ENCODE measurements around the gene FPR3.

DNA sequence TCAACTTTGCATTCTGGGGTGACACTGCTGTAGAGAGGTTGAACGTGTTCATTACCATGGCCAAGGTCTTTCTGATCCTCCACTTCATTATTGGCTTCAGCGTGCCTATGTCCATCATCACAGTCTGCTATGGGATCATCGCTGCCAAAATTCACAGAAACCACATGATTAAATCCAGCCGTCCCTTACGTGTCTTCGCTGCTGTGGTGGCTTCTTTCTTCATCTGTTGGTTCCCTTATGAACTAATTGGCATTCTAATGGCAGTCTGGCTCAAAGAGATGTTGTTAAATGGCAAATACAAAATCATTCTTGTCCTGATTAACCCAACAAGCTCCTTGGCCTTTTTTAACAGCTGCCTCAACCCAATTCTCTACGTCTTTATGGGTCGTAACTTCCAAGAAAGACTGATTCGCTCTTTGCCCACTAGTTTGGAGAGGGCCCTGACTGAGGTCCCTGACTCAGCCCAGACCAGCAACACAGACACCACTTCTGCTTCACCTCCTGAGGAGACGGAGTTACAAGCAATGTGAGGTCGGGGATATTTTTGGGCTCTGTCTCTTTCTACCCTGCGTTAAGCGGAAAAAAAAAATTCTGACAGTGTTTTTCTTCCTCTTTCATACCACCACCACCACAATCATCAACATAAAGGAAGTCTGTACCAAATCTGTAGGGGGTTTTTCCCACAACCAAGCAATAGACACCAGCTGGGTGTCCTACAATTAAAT lies 29.5 kb downstream of the FPR3 start:
- TF ChIP-seq, protein P1, sequence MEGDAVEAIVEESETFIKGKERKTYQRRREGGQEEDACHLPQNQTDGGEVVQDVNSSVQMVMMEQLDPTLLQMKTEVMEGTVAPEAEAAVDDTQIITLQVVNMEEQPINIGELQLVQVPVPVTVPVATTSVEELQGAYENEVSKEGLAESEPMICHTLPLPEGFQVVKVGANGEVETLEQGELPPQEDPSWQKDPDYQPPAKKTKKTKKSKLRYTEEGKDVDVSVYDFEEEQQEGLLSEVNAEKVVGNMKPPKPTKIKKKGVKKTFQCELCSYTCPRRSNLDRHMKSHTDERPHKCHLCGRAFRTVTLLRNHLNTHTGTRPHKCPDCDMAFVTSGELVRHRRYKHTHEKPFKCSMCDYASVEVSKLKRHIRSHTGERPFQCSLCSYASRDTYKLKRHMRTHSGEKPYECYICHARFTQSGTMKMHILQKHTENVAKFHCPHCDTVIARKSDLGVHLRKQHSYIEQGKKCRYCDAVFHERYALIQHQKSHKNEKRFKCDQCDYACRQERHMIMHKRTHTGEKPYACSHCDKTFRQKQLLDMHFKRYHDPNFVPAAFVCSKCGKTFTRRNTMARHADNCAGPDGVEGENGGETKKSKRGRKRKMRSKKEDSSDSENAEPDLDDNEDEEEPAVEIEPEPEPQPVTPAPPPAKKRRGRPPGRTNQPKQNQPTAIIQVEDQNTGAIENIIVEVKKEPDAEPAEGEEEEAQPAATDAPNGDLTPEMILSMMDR (IDR thresholded peaks at IDR 0.05; ENCODE audit: insufficient read depth, low read length, poor library complexity, severe bottlenecking) = no peak
- TF ChIP-seq EZH2phosphoT487 (conservative IDR thresholded peaks at IDR 0.05; ENCODE audit: low read length) = no peak
